ENCODE data around the gene APOL6. TPM values are rescaled to one million over a fixed set of nuclear protein-coding genes. Genes with fewer than 3 reads are reported as not detected.

The APOL6 gene
- total and polyA plus RNA-seq, 2 of the 13 experiments (the other 11 are each of a cell fraction or from before 2014, with no cell fraction given): 5.2 to 7.5 TPM

DNA sequence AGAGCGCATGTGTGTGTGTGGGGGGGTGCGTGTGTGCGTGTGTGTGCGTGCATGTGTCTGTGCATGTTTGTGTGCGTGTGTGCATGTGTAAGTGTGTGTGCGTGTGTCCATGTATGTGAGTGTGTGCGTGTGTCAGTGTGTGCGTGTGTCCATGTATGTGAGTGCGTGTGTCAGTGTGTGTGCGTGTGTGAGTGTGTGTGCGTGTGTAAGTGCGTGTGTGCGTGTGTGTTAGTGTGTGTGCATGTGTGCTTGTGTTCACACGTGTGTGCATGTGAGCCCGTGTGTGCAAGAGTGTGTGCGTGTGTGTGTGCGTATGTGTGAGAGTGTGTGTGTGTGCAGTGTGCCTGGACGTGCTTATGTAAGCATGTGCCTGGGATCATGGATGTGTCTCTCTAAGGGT, 14.7 kb upstream of the APOL6 start:
- CTCF ChIA-PET (ENCODE audit: low intra/inter-chr PET ratio, low total read pairs): no interaction called here
- Histone ChIP-seq H3K27ac (ENCODE audit: extremely low read length, insufficient read depth, low read length) (no peak overlapping the region), H3K4me2 (ENCODE audit: low read depth, low read length) (no peak overlapping the region), H4K20me1 (ENCODE audit: insufficient read depth, low read length) (no peaks in the 10 kb centered on the region), H2AFZ (ENCODE audit: low read length) (no peak overlapping the region), H3K9me3 (ENCODE audit: low read length) (no peaks in the 10 kb centered on the region), H3K79me2 (ENCODE audit: insufficient read depth, low read length) (no peaks in the 10 kb centered on the region), H3K9ac (ENCODE audit: insufficient read depth, low read depth, low read length) (no peak overlapping the region), H3K4me1 (ENCODE audit: insufficient read depth, low read length) (peaks cover 17% of the 10 kb centered on the region), H3K36me3 (replicated peaks in 1 of 2; ENCODE audit: control insufficient read depth in 1 of 2, insufficient read depth in 2 of 2, low read length in 2 of 2) (no peaks in the 10 kb centered on the region), H3K4me3 (replicated peaks in 1 of 3; ENCODE audit: insufficient read depth in 1 of 3, low read depth in 2 of 3, low read length in 3 of 3) (no peak overlapping the region), H3K27me3 (ENCODE audit: control insufficient read depth in 1 of 2, insufficient read depth in 2 of 2, low read length in 2 of 2) (no peaks in the 10 kb centered on the region; a peak in 1 of 5 replicates)
- in situ Hi-C loops (cut with HindIII; ENCODE audit: extremely low pct_ligation_motif_present, low pct_unique_long_range_greater_than_20kb) (loop anchor here (10.0 kb wide), 2 partner anchors 101 to 201 kb away; no protein-coding TSS in a partner anchor), intact Hi-C loops (cut with micrococcal nuclease; ENCODE audit: unreplicated experiment) (no loop called here)
- no TSS peak for BruUV-seq (replicated peaks)
- POLR2A ChIA-PET: no interaction called here
- WGBS (ENCODE audit: low lambda C conversion rate): 75% methylated on average over 18 of the region's 18 CpGs
- no peak for FAIRE-seq
- no peak for ATAC-seq
- TF ChIP-seq ATM (IDR thresholded peaks at IDR 0.05; ENCODE audit: borderline replicate concordance) (0 out of 2 replicates have a peak, but pooled peaks have one; percentile 27), ZNF354B (CRISPR knock-in tag; IDR thresholded peaks at IDR 0.05) (no peak), HOXA9 (CRISPR knock-in tag; IDR thresholded peaks at IDR 0.05; ENCODE audit: borderline replicate concordance) (0 out of 2 replicates have a peak, but pooled peaks have one; percentile 24), ZNF530 (CRISPR knock-in tag; IDR thresholded peaks at IDR 0.05; ENCODE audit: low read depth) (no peak), ZNF616 (CRISPR knock-in tag; IDR thresholded peaks at IDR 0.05; ENCODE audit: low read depth) (no peak), ERF (CRISPR knock-in tag; IDR thresholded peaks at IDR 0.05) (no peak)
- TF ChIP-seq, protein P1, sequence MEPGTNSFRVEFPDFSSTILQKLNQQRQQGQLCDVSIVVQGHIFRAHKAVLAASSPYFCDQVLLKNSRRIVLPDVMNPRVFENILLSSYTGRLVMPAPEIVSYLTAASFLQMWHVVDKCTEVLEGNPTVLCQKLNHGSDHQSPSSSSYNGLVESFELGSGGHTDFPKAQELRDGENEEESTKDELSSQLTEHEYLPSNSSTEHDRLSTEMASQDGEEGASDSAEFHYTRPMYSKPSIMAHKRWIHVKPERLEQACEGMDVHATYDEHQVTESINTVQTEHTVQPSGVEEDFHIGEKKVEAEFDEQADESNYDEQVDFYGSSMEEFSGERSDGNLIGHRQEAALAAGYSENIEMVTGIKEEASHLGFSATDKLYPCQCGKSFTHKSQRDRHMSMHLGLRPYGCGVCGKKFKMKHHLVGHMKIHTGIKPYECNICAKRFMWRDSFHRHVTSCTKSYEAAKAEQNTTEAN (CRISPR knock-in tag; conservative IDR thresholded peaks at IDR 0.05): 0 out of 2 replicates have a peak, but pooled peaks have one; percentile 33
- TF ChIP-seq, protein P2, sequence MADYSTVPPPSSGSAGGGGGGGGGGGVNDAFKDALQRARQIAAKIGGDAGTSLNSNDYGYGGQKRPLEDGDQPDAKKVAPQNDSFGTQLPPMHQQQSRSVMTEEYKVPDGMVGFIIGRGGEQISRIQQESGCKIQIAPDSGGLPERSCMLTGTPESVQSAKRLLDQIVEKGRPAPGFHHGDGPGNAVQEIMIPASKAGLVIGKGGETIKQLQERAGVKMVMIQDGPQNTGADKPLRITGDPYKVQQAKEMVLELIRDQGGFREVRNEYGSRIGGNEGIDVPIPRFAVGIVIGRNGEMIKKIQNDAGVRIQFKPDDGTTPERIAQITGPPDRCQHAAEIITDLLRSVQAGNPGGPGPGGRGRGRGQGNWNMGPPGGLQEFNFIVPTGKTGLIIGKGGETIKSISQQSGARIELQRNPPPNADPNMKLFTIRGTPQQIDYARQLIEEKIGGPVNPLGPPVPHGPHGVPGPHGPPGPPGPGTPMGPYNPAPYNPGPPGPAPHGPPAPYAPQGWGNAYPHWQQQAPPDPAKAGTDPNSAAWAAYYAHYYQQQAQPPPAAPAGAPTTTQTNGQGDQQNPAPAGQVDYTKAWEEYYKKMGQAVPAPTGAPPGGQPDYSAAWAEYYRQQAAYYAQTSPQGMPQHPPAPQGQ (CRISPR knock-in tag; IDR thresholded peaks at IDR 0.05; ENCODE audit: borderline replicate concordance): no peak
- TF ChIP-seq, protein P3, sequence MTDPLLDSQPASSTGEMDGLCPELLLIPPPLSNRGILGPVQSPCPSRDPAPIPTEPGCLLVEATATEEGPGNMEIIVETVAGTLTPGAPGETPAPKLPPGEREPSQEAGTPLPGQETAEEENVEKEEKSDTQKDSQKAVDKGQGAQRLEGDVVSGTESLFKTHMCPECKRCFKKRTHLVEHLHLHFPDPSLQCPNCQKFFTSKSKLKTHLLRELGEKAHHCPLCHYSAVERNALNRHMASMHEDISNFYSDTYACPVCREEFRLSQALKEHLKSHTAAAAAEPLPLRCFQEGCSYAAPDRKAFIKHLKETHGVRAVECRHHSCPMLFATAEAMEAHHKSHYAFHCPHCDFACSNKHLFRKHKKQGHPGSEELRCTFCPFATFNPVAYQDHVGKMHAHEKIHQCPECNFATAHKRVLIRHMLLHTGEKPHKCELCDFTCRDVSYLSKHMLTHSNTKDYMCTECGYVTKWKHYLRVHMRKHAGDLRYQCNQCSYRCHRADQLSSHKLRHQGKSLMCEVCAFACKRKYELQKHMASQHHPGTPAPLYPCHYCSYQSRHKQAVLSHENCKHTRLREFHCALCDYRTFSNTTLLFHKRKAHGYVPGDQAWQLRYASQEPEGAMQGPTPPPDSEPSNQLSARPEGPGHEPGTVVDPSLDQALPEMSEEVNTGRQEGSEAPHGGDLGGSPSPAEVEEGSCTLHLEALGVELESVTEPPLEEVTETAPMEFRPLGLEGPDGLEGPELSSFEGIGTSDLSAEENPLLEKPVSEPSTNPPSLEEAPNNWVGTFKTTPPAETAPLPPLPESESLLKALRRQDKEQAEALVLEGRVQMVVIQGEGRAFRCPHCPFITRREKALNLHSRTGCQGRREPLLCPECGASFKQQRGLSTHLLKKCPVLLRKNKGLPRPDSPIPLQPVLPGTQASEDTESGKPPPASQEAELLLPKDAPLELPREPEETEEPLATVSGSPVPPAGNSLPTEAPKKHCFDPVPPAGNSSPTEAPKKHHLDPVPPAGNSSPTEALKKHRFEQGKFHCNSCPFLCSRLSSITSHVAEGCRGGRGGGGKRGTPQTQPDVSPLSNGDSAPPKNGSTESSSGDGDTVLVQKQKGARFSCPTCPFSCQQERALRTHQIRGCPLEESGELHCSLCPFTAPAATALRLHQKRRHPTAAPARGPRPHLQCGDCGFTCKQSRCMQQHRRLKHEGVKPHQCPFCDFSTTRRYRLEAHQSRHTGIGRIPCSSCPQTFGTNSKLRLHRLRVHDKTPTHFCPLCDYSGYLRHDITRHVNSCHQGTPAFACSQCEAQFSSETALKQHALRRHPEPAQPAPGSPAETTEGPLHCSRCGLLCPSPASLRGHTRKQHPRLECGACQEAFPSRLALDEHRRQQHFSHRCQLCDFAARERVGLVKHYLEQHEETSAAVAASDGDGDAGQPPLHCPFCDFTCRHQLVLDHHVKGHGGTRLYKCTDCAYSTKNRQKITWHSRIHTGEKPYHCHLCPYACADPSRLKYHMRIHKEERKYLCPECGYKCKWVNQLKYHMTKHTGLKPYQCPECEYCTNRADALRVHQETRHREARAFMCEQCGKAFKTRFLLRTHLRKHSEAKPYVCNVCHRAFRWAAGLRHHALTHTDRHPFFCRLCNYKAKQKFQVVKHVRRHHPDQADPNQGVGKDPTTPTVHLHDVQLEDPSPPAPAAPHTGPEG (CRISPR knock-in tag; IDR thresholded peaks at IDR 0.05): no peak
- TF ChIP-seq, protein P4, sequence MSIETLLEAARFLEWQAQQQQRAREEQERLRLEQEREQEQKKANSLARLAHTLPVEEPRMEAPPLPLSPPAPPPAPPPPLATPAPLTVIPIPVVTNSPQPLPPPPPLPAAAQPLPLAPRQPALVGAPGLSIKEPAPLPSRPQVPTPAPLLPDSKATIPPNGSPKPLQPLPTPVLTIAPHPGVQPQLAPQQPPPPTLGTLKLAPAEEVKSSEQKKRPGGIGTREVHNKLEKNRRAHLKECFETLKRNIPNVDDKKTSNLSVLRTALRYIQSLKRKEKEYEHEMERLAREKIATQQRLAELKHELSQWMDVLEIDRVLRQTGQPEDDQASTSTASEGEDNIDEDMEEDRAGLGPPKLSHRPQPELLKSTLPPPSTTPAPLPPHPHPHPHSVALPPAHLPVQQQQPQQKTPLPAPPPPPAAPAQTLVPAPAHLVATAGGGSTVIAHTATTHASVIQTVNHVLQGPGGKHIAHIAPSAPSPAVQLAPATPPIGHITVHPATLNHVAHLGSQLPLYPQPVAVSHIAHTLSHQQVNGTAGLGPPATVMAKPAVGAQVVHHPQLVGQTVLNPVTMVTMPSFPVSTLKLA (IDR thresholded peaks at IDR 0.05): peak; percentile 66
- no peak for DNase-seq (ENCODE audit: low spot score)
